Islet precursor cell (in vitro differentiated cells): Measurements from ENCODE around the gene SMC5.
A peak's percentile ranks its signal among the peaks of the same experiment; 100 is the strongest.
"Not testable (repeated sequence)": the region's sequence is repeated elsewhere in the genome, so short reads cannot be mapped to it uniquely, and the experiment has no call there.

ENCODE experiments used
- DNase-seq: peaks from one replicate; pipeline ENCODE4 v3.0.0-alpha.2; 2018

Gene SMC5

GRCh38 chr9:70374962-70375618, 116.3 kb downstream of the SMC5 start:
- no peak for DNase-seq

- DNase-seq = no peak
Observed at GRCh38 chr9:70382046-70382708, 123.4 kb downstream of the SMC5 start.

GRCh38 chr9:70382709-70383605, 124.2 kb downstream of the SMC5 start:
- DNase-seq = no peak

- DNase-seq = no peak
Observed at GRCh38 chr9:70385426-70385825, 126.6 kb downstream of the SMC5 start.

GRCh38 chr9:70387663-70388062, 128.9 kb downstream of the SMC5 start:
- DNase-seq = no peak

- no peak for DNase-seq
Observed at GRCh38 chr9:70389188-70389587, 130.4 kb downstream of the SMC5 start.

GRCh38 chr9:70389621-70390266, 131.0 kb downstream of the SMC5 start:
- DNase-seq = peak; percentile 69

GRCh38 chr9:70390933-70391341, 132.2 kb downstream of the SMC5 start:
- no peak for DNase-seq

- no peak for DNase-seq
Observed at GRCh38 chr9:70392189-70392588, 133.4 kb downstream of the SMC5 start.

GRCh38 chr9:70392850-70393249, 134.1 kb downstream of the SMC5 start:
- no peak for DNase-seq

- no peak for DNase-seq
Observed at GRCh38 chr9:70395652-70396051, 136.9 kb downstream of the SMC5 start.

GRCh38 chr9:70398145-70398556, 139.4 kb downstream of the SMC5 start:
- DNase-seq = no peak

GRCh38 chr9:70399141-70399540, 140.4 kb downstream of the SMC5 start:
- DNase-seq = no peak

- DNase-seq = peak; percentile 46
Observed at GRCh38 chr9:70400107-70400892, 141.5 kb downstream of the SMC5 start.

GRCh38 chr9:70401241-70401640, 142.5 kb downstream of the SMC5 start:
- DNase-seq = not testable (repeated sequence)

GRCh38 chr9:70402213-70402612, 143.4 kb downstream of the SMC5 start:
- no peak for DNase-seq

GRCh38 chr9:70403166-70403565, 144.4 kb downstream of the SMC5 start:
- peak; percentile 23 for DNase-seq

- peak; percentile 12 for DNase-seq
Observed at GRCh38 chr9:70403618-70404025, 144.8 kb downstream of the SMC5 start.

- DNase-seq = peak; percentile 1
Observed at GRCh38 chr9:70404261-70404660, 145.5 kb downstream of the SMC5 start.
